CD4-positive, alpha-beta T cell treated with Interleukin-1 beta for 1 hour (primary cell): ENCODE measurements around the gene JAKMIP1.

Experiments used
- DNase-seq, 2 donors: peaks; one replicate each; pipeline ENCODE4 v3.0.0-alpha.2; 2020 to 2022

JAKMIP1 gene

DNA sequence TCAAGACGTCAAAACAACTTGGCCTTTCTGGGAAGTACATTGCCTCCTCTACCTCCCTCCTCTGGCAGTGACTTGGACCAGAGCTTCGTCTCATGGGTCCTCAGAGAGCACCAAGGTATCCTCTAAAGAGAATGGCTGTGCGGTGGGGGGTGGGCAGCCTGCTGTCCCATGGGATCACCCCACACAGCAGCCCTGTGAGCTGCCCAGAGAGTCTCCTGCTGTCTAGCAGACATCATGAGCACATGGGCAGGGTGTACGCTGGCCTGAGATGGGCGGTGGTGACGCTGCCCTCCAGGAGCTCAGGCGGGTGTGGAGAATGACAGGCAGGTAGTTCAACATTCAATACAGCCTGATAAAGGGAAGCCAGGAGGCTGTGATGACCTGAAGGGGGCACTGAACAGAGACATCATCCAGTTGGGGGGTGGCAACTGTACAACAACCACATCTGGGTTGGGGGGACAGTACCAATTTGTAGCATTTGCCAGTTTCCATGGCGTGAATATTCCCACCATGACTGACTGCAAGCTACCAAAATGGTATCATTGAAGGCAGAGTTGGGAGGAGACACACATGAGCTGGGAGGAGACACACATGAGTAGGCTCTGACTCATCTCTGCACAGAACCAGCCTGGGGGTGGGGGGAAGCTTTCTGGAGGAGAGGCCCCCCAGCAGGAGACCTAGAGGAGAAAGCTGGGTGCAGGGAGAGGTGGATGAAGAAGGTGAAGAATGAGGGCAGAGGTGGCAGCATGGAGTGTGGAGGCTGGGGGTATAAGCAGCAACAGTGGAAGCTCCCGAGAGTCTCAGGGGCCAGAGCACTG, 218.0 kb downstream of the JAKMIP1 start:
- no peak for DNase-seq

DNA sequence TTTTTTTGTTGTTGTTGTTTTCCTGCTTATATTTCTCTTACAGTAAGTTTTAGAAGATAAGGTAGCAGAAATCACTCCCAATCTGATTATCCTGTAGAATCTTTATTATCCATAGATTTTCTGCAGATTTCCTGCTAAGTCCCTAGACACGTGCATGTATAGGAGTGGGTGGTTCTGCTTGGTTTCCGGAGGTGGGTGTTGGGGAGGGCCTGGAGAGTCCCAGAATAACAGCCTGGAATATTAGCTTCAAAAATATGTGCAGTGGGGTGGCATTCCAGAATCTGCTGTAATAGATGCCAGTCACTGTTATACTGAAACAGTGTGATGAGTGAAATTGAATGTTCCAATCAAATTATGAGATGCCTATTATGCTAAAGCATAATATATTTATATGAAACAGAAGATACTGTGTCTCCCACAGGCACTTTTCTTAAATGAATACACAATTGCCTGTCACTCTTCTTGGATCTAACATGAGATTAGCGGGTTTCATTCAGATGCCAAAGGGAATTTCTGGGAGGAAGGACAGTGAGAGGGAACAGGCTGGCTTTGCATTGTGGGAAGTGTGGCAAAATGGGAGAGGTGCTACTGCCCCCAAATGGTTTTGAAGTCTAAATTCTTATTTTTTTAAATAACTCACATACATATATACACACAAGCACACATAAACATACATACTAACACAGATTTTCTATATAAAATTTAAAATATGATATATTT, 219.8 kb downstream of the JAKMIP1 start:
- DNase-seq: no peak

DNA sequence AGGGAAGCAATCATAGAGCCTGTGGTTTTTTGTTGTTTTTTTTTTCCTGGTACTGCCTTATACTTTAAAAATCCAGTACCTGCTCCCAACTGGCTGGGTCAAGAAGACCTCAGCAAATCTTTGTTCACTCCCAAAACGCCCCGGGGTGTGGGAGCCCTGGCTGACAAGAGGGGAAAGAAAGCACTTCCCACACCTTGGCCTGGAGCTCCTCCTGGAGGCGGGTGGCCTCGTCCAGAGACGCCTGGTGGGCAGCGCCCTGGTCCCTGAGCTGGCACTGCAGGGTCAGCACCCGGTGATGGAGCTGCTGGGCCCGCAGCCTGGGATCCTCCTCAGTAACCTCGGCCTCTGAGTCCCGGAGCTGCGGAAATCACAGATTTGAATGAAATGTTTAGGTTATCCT, 220.4 kb downstream of the JAKMIP1 start:
- DNase-seq: no peak

DNA sequence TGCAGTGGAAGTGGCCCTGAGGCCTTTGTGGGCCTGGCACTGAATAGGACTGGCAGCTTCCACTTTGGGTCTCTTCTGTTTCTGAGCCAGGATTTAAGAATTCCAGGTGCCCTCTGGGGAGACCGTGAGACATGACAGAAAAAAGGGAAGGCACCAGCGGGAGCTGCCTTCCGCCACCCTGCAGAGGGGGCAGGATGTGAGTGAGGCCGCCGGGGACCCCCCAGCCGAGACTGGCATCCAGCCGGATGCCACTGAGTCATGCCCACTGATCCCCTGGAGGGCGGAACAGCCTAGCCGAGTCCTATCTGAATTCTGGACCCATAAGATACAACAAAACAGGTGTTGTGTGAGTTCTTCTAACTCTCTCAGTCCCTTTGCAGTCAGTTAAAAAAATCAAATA, 223.4 kb downstream of the JAKMIP1 start:
- DNase-seq: no peak

DNA sequence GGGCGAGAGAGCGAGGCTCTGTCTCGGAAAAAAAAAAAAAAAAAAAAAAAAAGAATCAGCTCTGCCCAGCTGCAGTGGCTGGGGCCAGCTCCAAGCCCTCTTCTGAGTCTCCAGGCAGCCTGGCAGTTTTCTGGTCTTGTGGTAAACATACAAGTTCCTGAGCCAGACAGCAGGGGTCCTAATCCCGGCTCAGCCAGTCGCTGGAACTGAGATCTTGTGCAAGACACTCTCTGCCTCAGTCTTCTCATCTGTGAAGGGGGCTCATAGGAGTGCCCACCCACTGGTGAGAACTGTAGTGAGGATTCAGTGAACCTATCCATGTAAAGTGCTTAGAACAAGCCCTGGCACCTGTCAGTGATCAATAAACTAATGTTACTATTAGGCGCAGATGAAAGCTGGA, 223.9 kb downstream of the JAKMIP1 start:
- DNase-seq: no peak
